Measurements from ENCODE around the gene CACNB2. TPM values are rescaled to one million over a fixed set of nuclear protein-coding genes. Genes with fewer than 3 reads are reported as not detected.
"Not testable (repeated sequence)": the region's sequence is repeated elsewhere in the genome, so short reads cannot be mapped to it uniquely, and the experiment has no call there.

Gene CACNB2
- total RNA-seq, 2 donors from 2014 or later: 12.5 to 12.7 TPM

DNA sequence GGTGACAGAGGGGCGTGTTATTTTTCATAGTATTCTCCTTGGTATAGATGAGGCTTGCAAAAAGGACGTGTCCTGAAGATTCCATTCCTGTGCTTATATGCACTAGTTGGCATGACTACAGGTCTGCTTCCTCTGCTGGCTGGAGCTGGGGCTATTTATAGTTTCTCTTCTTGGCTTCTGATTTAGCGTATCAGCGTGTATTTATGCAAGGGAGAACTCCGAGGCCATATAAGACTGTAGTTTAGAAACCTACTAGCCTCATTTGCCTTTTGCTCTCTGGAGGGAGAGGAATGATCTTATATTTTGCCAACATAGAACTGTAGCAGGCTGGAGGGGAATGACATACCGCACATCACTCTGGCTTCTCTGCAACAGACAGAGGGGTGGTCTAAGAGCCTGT lies 39.7 kb downstream of the CACNB2 start:
- intact Hi-C loops (cut with DNase I): no loop called here
- Histone ChIP-seq H3K4me3 (no peak overlapping the region), H3K36me3 (replicated peaks in 1 of 2; ENCODE audit: insufficient read depth in 1 of 2, low read depth in 2 of 2) (no peaks in the 10 kb centered on the region), H3K4me1 (peaks cover 24% of the 10 kb centered on the region), H3K27me3 (no peaks in the 10 kb centered on the region), H3K9me3 (no peaks in the 10 kb centered on the region), H3K27ac (peak overlapping the region in 3 of 4 donors; percentile 27 to 41 (median 31))
- DNase-seq (peak in 3 of 4 donors; percentile 54 to 66 (median 57)), ATAC-seq (peak; percentile 89)
- WGBS, 2 donors: 19 to 22% methylated on average over 6 of the region's 6 CpGs
- TF ChIP-seq POLR2A (IDR thresholded peaks at IDR 0.05): no peak
- TF ChIP-seq, protein P1, sequence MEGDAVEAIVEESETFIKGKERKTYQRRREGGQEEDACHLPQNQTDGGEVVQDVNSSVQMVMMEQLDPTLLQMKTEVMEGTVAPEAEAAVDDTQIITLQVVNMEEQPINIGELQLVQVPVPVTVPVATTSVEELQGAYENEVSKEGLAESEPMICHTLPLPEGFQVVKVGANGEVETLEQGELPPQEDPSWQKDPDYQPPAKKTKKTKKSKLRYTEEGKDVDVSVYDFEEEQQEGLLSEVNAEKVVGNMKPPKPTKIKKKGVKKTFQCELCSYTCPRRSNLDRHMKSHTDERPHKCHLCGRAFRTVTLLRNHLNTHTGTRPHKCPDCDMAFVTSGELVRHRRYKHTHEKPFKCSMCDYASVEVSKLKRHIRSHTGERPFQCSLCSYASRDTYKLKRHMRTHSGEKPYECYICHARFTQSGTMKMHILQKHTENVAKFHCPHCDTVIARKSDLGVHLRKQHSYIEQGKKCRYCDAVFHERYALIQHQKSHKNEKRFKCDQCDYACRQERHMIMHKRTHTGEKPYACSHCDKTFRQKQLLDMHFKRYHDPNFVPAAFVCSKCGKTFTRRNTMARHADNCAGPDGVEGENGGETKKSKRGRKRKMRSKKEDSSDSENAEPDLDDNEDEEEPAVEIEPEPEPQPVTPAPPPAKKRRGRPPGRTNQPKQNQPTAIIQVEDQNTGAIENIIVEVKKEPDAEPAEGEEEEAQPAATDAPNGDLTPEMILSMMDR (IDR thresholded peaks at IDR 0.05): no peak

DNA sequence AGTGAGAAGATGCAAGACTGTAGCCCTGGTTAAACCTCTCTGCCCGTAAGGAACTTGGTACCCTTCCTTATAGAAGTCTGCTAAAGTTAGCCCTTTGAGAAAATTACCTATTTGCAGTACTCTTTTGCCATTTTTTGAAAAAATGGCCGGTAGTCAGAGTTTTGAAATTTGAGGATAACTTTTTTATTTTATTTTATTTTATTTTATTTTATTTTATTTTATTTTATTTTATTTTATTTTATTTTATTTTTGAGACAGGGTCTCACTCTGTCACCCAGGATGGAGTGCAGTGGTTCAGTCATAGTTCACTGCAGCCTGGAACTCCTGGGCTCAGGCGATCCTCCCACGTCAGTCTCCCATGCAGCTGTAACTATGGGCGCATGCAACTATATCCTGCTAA lies 41.2 kb downstream of the CACNB2 start:
- H3K36me3 ChIP-seq (replicated peaks in 1 of 2; ENCODE audit: insufficient read depth in 1 of 2, low read depth in 2 of 2); DNase-seq; H3K27ac ChIP-seq; H3K9me3 ChIP-seq; intact Hi-C loops (cut with DNase I); H3K4me3 ChIP-seq; H3K27me3 ChIP-seq; ATAC-seq: not testable (repeated sequence)
- peaks cover 38% of the 10 kb centered on the region for H3K4me1 ChIP-seq
- WGBS, 2 donors: 94 to 100% methylated on average over 5 of the region's 5 CpGs

DNA sequence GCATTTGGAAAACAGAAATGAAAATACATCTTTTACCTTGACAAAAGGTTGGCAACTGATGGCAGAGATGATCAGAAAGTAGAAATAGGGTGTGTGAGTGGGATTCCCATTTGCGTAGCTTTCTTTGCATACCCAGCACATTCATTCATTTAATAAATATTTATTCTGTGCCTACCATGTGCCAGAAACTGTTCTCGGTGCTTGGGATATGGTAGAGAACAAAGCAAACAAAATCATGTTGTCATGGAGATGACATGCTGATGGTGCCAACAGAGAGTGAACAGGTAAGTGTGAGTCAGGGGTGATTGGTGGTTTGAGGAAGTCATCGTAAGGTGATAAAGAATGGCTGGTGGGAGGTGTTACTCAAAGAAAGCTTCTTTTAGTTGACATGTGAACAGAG lies 45.4 kb downstream of the CACNB2 start:
- DNase-seq: peak; percentile 45 to 77 (median 62)
- peak; percentile 99 for ATAC-seq
- no peaks in the 10 kb centered on the region for H3K36me3 ChIP-seq (replicated peaks in 1 of 2; ENCODE audit: insufficient read depth in 1 of 2, low read depth in 2 of 2)
- intact Hi-C loops (cut with DNase I): no loop called here
- no peaks in the 10 kb centered on the region for H3K9me3 ChIP-seq
- H3K27ac ChIP-seq: peak overlapping the region in 2 of 4 donors; percentile 4 to 50
- H3K4me1 ChIP-seq: peaks cover 19% of the 10 kb centered on the region
- no peak overlapping the region for H3K4me3 ChIP-seq
- H3K27me3 ChIP-seq: no peaks in the 10 kb centered on the region
- no peak for TF ChIP-seq POLR2A (IDR thresholded peaks at IDR 0.05)
- TF ChIP-seq, protein P1 (IDR thresholded peaks at IDR 0.05): no peak
- WGBS, 2 donors: 26 to 40% methylated on average over 3 of the region's 3 CpGs

DNA sequence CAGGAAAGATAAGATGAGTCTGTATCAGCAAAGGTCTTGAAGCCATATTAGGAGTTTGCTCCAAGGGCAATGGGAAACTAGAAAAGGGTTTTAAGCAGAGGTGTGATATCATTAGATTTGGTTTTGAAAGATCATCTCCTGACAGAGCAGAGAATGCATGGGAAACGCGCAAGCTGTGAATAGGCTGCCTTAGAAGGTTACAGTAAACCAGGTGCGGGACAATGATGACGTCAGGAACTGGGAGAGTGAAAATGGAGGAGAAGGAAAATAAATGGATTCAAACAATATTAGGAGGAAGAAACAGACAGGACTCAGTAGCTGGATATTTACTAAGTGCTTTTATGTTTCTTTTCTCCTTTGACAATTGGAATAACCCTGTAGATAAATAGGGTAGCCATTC lies 50.6 kb downstream of the CACNB2 start:
- Histone ChIP-seq H3K36me3 (replicated peaks in 1 of 2; ENCODE audit: insufficient read depth in 1 of 2, low read depth in 2 of 2) (no peaks in the 10 kb centered on the region), H3K27ac (peak overlapping the region in 2 of 4 donors; percentile 11 to 52), H3K27me3 (no peaks in the 10 kb centered on the region), H3K4me1 (peaks cover 8% of the 10 kb centered on the region), H3K9me3 (no peaks in the 10 kb centered on the region), H3K4me3 (no peak overlapping the region)
- no peak for TF ChIP-seq POLR2A (IDR thresholded peaks at IDR 0.05)
- TF ChIP-seq, protein P1 (IDR thresholded peaks at IDR 0.05): no peak
- intact Hi-C loops (cut with DNase I): no loop called here
- peak; percentile 91 for ATAC-seq
- 36 to 59% methylated on average over 4 of the region's 4 CpGs for WGBS, 2 donors
- DNase-seq: peak; percentile 51 to 80 (median 71)

DNA sequence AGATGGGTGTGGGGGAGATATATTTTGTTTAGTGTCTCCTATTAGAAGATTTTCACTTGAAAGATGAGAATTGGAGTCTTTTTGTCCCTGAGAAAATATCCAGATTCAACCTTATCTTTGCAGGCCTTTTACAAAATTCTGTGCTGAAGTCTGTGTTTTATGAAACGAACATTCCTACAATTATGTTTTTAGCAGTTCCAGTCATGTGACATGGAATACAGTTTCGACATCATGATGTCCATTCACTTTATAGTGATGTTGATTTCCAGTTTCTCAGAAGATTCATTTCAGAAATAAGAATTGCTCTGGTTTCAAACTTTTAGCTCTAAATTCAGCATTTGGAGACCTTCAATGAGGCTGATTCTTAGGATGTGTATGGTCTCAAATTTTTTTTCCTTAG lies 54.4 kb downstream of the CACNB2 start:
- H3K4me3 ChIP-seq: no peak overlapping the region
- TF ChIP-seq, protein P1 (IDR thresholded peaks at IDR 0.05): no peak
- TF ChIP-seq POLR2A (IDR thresholded peaks at IDR 0.05): no peak
- no peaks in the 10 kb centered on the region for H3K27me3 ChIP-seq
- WGBS, 2 donors: 77 to 84% methylated on average over 2 of the region's 2 CpGs
- no peaks in the 10 kb centered on the region for H3K9me3 ChIP-seq
- H3K27ac ChIP-seq: no peak overlapping the region
- ATAC-seq (no peak), DNase-seq (no peak)
- no peaks in the 10 kb centered on the region for H3K4me1 ChIP-seq
- intact Hi-C loops (cut with DNase I): no loop called here
- no peaks in the 10 kb centered on the region for H3K36me3 ChIP-seq (replicated peaks in 1 of 2; ENCODE audit: insufficient read depth in 1 of 2, low read depth in 2 of 2)
